Smooth muscle cell (in vitro differentiated cells): ENCODE data around the gene B9D2. TPM values are rescaled to one million over a fixed set of nuclear protein-coding genes. Genes with fewer than 3 reads are reported as not detected.

Source experiments
- DNase-seq: peaks from one replicate; lab custom pipeline; 2025; ENCODE audit not compliant: unreplicated experiment; lab: John Stamatoyannopoulos, UW
- H2AFZ ChIP-seq: fragments of 200-600 bp; sonication (generic); 2 replicates; pipeline ENCODE4 v1.6.0; 2016; ENCODE audit warnings: antibody characterized with exemption, low read depth, mild to moderate bottlenecking
- H3F3A ChIP-seq: fragments of 200-600 bp; sonication (generic); 2 replicates; pipeline ENCODE4 v1.6.0; 2017; ENCODE audit warnings: antibody characterized with exemption, low read depth
- H3K27ac ChIP-seq: fragments of 200-600 bp; sonication (generic); 2 replicates; pipeline ENCODE4 v1.5.1; 2016; ENCODE audit warnings: low read depth, mild to moderate bottlenecking
- H3K27me3 ChIP-seq: fragments of 200-600 bp; sonication (generic); 2 replicates; pipeline ENCODE4 v1.6.1; 2016; ENCODE audit warnings: low read depth, mild to moderate bottlenecking
- H3K36me3 ChIP-seq: fragments of 200-600 bp; sonication (generic); 2 replicates; pipeline ENCODE4 v1.5.1; 2016; ENCODE audit warnings: low read depth
- H3K4me1 ChIP-seq: fragments of 200-600 bp; sonication (generic); 2 replicates; pipeline ENCODE4 v1.5.1; 2016; ENCODE audit warnings: low read depth
- H3K4me2 ChIP-seq: fragments of 200-600 bp; sonication (generic); 2 replicates; pipeline ENCODE4 v1.6.0; 2016; ENCODE audit warnings: mild to moderate bottlenecking
- H3K4me3 ChIP-seq: fragments of 200-600 bp; sonication (generic); 2 replicates; pipeline ENCODE4 v1.5.1; 2016; ENCODE audit warnings: mild to moderate bottlenecking
- H3K79me2 ChIP-seq: fragments of 200-600 bp; sonication (generic); 2 replicates; pipeline ENCODE4 v1.6.0; 2016; ENCODE audit warnings: low read depth, mild to moderate bottlenecking
- H3K9ac ChIP-seq: fragments of 200-600 bp; sonication (generic); 2 replicates; pipeline ENCODE4 v1.6.0; 2016; ENCODE audit warnings: low read depth
- H3K9me3 ChIP-seq: fragments of 200-600 bp; sonication (generic); replicated peaks from 2 replicates; pipeline ENCODE4 v1.5.1; 2016; ENCODE audit warnings: low read depth
- H4K20me1 ChIP-seq: fragments of 200-600 bp; sonication (generic); 2 replicates; pipeline ENCODE4 v1.6.0; 2016; ENCODE audit warnings: low read depth
- CTCF ChIP-seq: fragments of 200-600 bp; sonication (generic); IDR thresholded peaks from 2 replicates; pipeline ENCODE4 v1.5.1; 2017; ENCODE audit warnings: borderline replicate concordance, mild to moderate bottlenecking, antibody characterized with exemption; ENCODE audit not compliant: insufficient read depth, poor library complexity, severe bottlenecking
- WGBS: methylation state at CpG from one replicate; pipeline ENCODE4 v1.1.7; 2016; ENCODE audit warnings: low lambda C conversion rate; 5-methylcytosine and 5-hydroxymethylcytosine counted together
- polyA plus RNA-seq: library from polyadenylated mRNA; unstranded; fragments of >200 nt; fragmentation: Nextera tagmentation; extraction: Ambion mirVana; gene quantifications from 2 replicates; pipeline ENCODE4 v1.2.1, GENCODE V29; 2016
- total RNA-seq: library from RNA; depleted of rRNA; stranded (reverse); fragments of >200 nt; gene quantifications from 2 replicates; pipeline ENCODE4 v1.2.3, GENCODE V29; 2014

B9D2 gene
- total and polyA plus RNA-seq, 2 experiments from 2014 or later = 1.6 to 12.2 TPM

GRCh38 chr19:41408256-41408655 lies 44.3 kb upstream of the B9D2 start:
- H3K4me1 ChIP-seq = no peaks in the 10 kb centered on the region
- H3K79me2 ChIP-seq = no peaks in the 10 kb centered on the region
- H2AFZ ChIP-seq = no peak overlapping the region
- no peak overlapping the region for H3K4me3 ChIP-seq
- peak overlapping the region; percentile 62 for H3K27ac ChIP-seq
- H3K9me3 ChIP-seq = no peaks in the 10 kb centered on the region
- WGBS = 74% methylated on average over 4 of the region's 4 CpGs
- H3K9ac ChIP-seq = no peak overlapping the region
- no peak overlapping the region for H3K4me2 ChIP-seq
- H3K36me3 ChIP-seq = no peaks in the 10 kb centered on the region
- no peak for TF ChIP-seq CTCF
- no peaks in the 10 kb centered on the region for H3K27me3 ChIP-seq
- no peak for DNase-seq
- H3F3A ChIP-seq = no peaks in the 10 kb centered on the region
- H4K20me1 ChIP-seq = peaks cover 16% of the 10 kb centered on the region

GRCh38 chr19:41407271-41407670 lies 43.3 kb upstream of the B9D2 start:
- no peak overlapping the region for H3K9ac ChIP-seq
- H3K36me3 ChIP-seq = no peaks in the 10 kb centered on the region
- DNase-seq = no peak
- H3K4me2 ChIP-seq = no peak overlapping the region
- no peak for TF ChIP-seq CTCF
- H3K27me3 ChIP-seq = no peaks in the 10 kb centered on the region
- no peaks in the 10 kb centered on the region for H3F3A ChIP-seq
- 22% methylated on average over 4 of the region's 4 CpGs for WGBS
- no peaks in the 10 kb centered on the region for H3K9me3 ChIP-seq
- no peak overlapping the region for H3K4me3 ChIP-seq
- H3K4me1 ChIP-seq = no peaks in the 10 kb centered on the region
- no peak overlapping the region for H2AFZ ChIP-seq
- H4K20me1 ChIP-seq = peaks cover 16% of the 10 kb centered on the region
- H3K79me2 ChIP-seq = no peaks in the 10 kb centered on the region
- H3K27ac ChIP-seq = peak overlapping the region; percentile 62

- 91% methylated on average over 6 of the region's 6 CpGs for WGBS
- no peaks in the 10 kb centered on the region for H3K79me2 ChIP-seq
- H2AFZ ChIP-seq = no peak overlapping the region
- H3K36me3 ChIP-seq = no peaks in the 10 kb centered on the region
- no peaks in the 10 kb centered on the region for H3K27me3 ChIP-seq
- H3K4me1 ChIP-seq = no peaks in the 10 kb centered on the region
- peaks cover 16% of the 10 kb centered on the region for H4K20me1 ChIP-seq
- H3K27ac ChIP-seq = no peak overlapping the region
- no peak overlapping the region for H3K4me3 ChIP-seq
- no peak for TF ChIP-seq CTCF
- no peak overlapping the region for H3K9ac ChIP-seq
- no peaks in the 10 kb centered on the region for H3F3A ChIP-seq
- H3K4me2 ChIP-seq = no peak overlapping the region
- H3K9me3 ChIP-seq = no peaks in the 10 kb centered on the region
- no peak for DNase-seq
These were observed 41.8 kb upstream of the B9D2 start for GRCh38 chr19:41405776-41406175.

- H3K4me1 ChIP-seq = peaks cover 7% of the 10 kb centered on the region
- no peak overlapping the region for H3K4me3 ChIP-seq
- no peaks in the 10 kb centered on the region for H3F3A ChIP-seq
- WGBS = 96% methylated on average over 12 of the region's 12 CpGs
- DNase-seq = no peak
- H2AFZ ChIP-seq = no peak overlapping the region
- peaks cover 14% of the 10 kb centered on the region for H3K79me2 ChIP-seq
- no peak overlapping the region for H3K27ac ChIP-seq
- no peaks in the 10 kb centered on the region for H3K36me3 ChIP-seq
- no peak overlapping the region for H3K4me2 ChIP-seq
- H3K9ac ChIP-seq = no peak overlapping the region
- H3K27me3 ChIP-seq = no peaks in the 10 kb centered on the region
- no peak for TF ChIP-seq CTCF
- H4K20me1 ChIP-seq = peaks cover 8% of the 10 kb centered on the region
- no peaks in the 10 kb centered on the region for H3K9me3 ChIP-seq
These were observed 39.4 kb upstream of the B9D2 start for GRCh38 chr19:41403181-41403970.
